GM12865 (cell line): ENCODE data around the gene HBZ.
"Not testable (repeated sequence)": the region's sequence is repeated elsewhere in the genome, so short reads cannot be mapped to it uniquely, and the experiment has no call there.

Experiments
- DNase-seq: peaks from one replicate; pipeline ENCODE4 v3.0.0; 2010; ENCODE audit warnings: low read depth
- H3K4me3 ChIP-seq: 2 replicates; pipeline ENCODE4 v1.5.1; 2011; ENCODE audit warnings: mild to moderate bottlenecking, low read depth, low read length, control low read depth
- CTCF ChIP-seq: IDR thresholded peaks from 2 replicates; pipeline ENCODE4 v1.5.1; 2011; ENCODE audit warnings: low read length, control low read depth, low read depth, inconsistent platforms; ENCODE audit not compliant: insufficient read depth; ENCODE audit errors: missing control alignments

Gene HBZ

GRCh38 chr16:175011-175949 is 22.8 kb downstream of the HBZ start:
- no peak for DNase-seq
- TF ChIP-seq CTCF, result no peak
- no peak overlapping the region for H3K4me3 ChIP-seq

GRCh38 chr16:176006-176405 is 23.6 kb downstream of the HBZ start:
- DNase-seq, H3K4me3 ChIP-seq: not testable (repeated sequence)

GRCh38 chr16:176477-177382 is 24.3 kb downstream of the HBZ start, which contains the start of gene HBA1:
HBA1 (plus strand) TSS chr16:176680; CDS start chr16:176717, 37 bp downstream.
- DNase-seq, H3K4me3 ChIP-seq: not testable (repeated sequence)

GRCh38 chr16:177394-177822 is 25.0 kb downstream of the HBZ start:
- no peak overlapping the region for H3K4me3 ChIP-seq
- no peak for TF ChIP-seq CTCF
- no peak for DNase-seq

GRCh38 chr16:177981-178667 is 25.7 kb downstream of the HBZ start:
- no peak for TF ChIP-seq CTCF
- no peak overlapping the region for H3K4me3 ChIP-seq
- no peak for DNase-seq

- no peak overlapping the region for H3K4me3 ChIP-seq
- TF ChIP-seq CTCF, result no peak
- DNase-seq, result no peak
Measured at GRCh38 chr16:178668-179015, 26.2 kb downstream of the HBZ start.

GRCh38 chr16:179211-180092 is 27.0 kb downstream of the HBZ start:
- no peak overlapping the region for H3K4me3 ChIP-seq
- no peak for TF ChIP-seq CTCF
- DNase-seq, result no peak
